Progenitor cell of endocrine pancreas (in vitro differentiated cells): ENCODE results near the gene LY6G6C. TPM values are rescaled to one million over a fixed set of nuclear protein-coding genes. Genes with fewer than 3 reads are reported as not detected.

ENCODE experiments used
- DNase-seq: peaks from one replicate; pipeline ENCODE4 v3.0.0; 2021; ENCODE audit warnings: low spot score; ENCODE audit not compliant: unreplicated experiment
- H3K27ac Mint-ChIP-seq: 2 replicates; pipeline ENCODE4 v1.8.0; 2021; ENCODE audit warnings: mild to moderate bottlenecking, moderate library complexity, mixed read lengths
- H3K27me3 Mint-ChIP-seq: 2 replicates; pipeline ENCODE4 v1.8.0; 2021; ENCODE audit warnings: mixed read lengths
- H3K36me3 Mint-ChIP-seq: 2 replicates; pipeline ENCODE4 v1.8.0; 2022; ENCODE audit warnings: mixed read lengths; ENCODE audit not compliant: insufficient read depth
- H3K4me1 Mint-ChIP-seq: 2 replicates; pipeline ENCODE4 v1.8.0; 2021; ENCODE audit warnings: low read depth, mixed read lengths
- H3K4me3 Mint-ChIP-seq: 2 replicates; pipeline ENCODE4 v1.8.0; 2021; ENCODE audit warnings: low read depth, mild to moderate bottlenecking, moderate library complexity, mixed read lengths
- H3K9me3 Mint-ChIP-seq: 2 replicates; pipeline ENCODE4 v1.8.0; 2021; ENCODE audit warnings: low read depth, mixed read lengths
- CTCF ChIP-seq: fragments of 200-600 bp; sonication (generic); IDR thresholded peaks from one replicate; pipeline ENCODE4 v1.5.0; 2021; ENCODE audit warnings: antibody characterized with exemption, mild to moderate bottlenecking; ENCODE audit not compliant: unreplicated experiment
- total RNA-seq: library from RNA; stranded (reverse); gene quantifications from 2 replicates; pipeline ENCODE4 v1.2.1, GENCODE V29; 2021

The LY6G6C gene
- total RNA-seq, 1 donor from 2014 or later: 0.60 TPM

- DNase-seq: no peak
- H3K27ac Mint-ChIP-seq: peak overlapping the region; percentile 56
- H3K4me1 Mint-ChIP-seq: peaks cover 14% of the 10 kb centered on the region
- TF ChIP-seq CTCF: no peak
- H3K36me3 Mint-ChIP-seq: peaks cover 46% of the 10 kb centered on the region
- H3K9me3 Mint-ChIP-seq: no peaks in the 10 kb centered on the region
- no peaks in the 10 kb centered on the region for H3K27me3 Mint-ChIP-seq
- H3K4me3 Mint-ChIP-seq: peak overlapping the region; percentile 98
Measured at GRCh38 chr6:31727717-31728671, 6.4 kb upstream of the LY6G6C start.

DNA sequence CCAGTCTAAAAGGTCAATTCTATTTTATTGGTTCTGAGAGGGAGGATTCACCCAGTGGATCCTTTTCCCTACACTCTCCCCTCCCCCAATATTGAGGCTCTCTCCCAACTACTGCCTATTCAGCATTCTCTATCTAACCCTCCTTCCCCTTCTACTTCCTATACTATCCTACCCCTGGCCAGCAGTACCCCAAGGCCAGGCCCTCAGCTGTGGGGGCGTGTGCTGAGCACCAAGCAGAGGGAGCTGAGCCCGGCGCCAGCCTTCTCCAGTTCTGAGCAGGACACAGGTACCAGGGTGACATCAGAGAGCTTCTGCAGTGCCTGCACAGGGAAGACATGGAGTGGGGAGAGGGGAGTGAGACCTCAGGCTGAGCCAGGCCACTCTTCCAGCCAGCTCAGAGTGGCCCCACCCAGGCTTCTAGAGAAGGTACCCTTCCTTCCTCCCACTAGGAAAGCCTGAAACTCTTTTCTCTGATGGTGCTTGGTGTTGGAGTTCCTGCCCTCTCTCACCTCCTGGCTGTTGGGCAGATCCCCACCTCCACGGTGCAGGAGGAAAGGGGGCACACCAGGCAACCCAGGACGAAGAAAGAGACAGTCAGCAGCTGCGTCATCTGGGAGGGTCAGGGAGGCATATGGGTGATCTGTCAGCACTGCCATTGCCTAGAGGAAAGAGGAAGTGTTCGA lies 5.6 kb upstream of the LY6G6C start:
- no peak for TF ChIP-seq CTCF
- H3K9me3 Mint-ChIP-seq: no peaks in the 10 kb centered on the region
- H3K36me3 Mint-ChIP-seq: peaks cover 44% of the 10 kb centered on the region
- no peaks in the 10 kb centered on the region for H3K27me3 Mint-ChIP-seq
- no peak overlapping the region for H3K27ac Mint-ChIP-seq
- peak overlapping the region; percentile 61 for H3K4me3 Mint-ChIP-seq
- no peak for DNase-seq
- peaks cover 14% of the 10 kb centered on the region for H3K4me1 Mint-ChIP-seq

DNA sequence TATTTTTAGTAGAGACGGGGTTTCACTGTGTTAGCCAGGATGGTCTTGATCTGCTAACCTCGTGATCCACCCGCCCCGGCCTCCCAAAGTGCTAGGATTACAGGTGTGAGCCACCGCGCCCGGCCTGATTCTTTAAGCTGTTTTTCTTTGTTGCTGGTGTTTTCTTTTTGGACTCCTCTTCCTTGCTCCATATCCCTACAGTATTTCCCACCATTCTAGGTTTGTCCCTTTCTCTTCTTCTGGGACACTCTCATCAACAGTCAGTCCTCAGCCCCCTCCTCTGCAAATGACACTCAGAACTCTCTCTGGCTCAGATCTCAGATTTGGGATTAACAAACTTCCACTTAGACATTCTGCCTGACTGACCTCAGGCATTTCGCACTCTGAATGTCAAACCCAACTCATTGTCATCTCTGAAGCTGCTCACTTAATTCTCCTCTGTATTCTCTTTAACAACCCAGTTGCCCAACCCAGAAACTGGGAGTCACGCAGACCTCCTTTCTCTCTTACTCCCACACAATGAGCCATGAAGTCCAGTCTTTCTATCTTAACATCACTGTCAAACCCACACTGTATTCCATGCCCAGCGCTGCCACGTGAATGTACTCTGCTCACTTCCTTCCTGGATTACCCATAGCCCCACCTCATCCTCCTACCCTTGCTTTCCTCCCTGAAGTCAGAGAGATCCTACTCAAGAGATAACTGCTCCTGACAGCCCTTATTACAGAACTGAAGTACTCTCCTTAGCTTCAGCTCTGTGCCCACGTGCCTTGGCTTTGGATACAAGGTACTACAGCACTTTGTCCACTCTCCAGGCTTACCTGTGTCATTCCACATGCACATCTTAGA lies 4.2 kb upstream of the LY6G6C start:
- no peak overlapping the region for H3K4me3 Mint-ChIP-seq

DNA sequence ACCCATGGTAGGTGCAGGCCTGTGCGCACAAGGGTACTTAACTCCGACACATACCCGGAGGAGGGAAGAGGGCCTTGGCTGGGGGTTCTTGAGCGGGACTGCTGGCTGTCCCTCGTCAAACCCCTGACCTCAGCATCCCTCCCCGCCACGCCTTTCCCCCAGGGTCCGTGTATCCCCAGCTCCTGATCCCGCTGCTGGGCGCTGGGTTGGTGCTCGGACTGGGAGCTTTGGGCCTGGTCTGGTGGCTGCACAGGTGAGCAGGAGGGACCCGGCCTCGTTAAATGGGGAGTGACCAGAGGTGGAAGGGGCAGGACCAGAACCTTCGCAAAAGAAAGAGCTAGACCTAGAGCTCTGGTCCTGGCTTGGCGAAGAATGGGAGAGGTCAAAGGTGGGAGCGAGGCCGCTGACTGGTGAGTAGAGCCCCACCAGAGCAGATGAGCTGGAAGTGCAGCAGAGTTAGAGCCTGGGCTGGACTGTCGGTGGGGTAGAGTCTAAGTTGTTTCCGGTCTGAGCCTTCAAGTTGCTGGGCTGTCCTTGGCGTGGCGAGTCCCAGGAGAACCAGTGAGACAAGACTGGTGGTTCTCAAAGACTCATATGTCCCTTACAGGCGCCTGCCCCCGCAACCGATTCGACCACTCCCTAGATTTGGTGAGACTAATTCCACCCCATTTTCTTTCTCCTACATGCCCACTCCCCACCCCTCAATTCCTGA lies 2.6 kb upstream of the LY6G6C start:
- no peak overlapping the region for H3K4me3 Mint-ChIP-seq

More for the DNA sequence above, 4.2 kb upstream of the LY6G6C start:
- TF ChIP-seq CTCF: no peak
- H3K9me3 Mint-ChIP-seq: no peaks in the 10 kb centered on the region
- no peak for DNase-seq
- H3K4me1 Mint-ChIP-seq: peaks cover 14% of the 10 kb centered on the region
- H3K27me3 Mint-ChIP-seq: no peaks in the 10 kb centered on the region
- peaks cover 35% of the 10 kb centered on the region for H3K36me3 Mint-ChIP-seq
- H3K27ac Mint-ChIP-seq: peak overlapping the region; percentile 3

More for the DNA sequence above, 2.6 kb upstream of the LY6G6C start:
- no peaks in the 10 kb centered on the region for H3K9me3 Mint-ChIP-seq
- no peak for DNase-seq
- no peaks in the 10 kb centered on the region for H3K27me3 Mint-ChIP-seq
- H3K4me1 Mint-ChIP-seq: peaks cover 7% of the 10 kb centered on the region
- H3K36me3 Mint-ChIP-seq: peaks cover 28% of the 10 kb centered on the region
- TF ChIP-seq CTCF: no peak
- H3K27ac Mint-ChIP-seq: peak overlapping the region; percentile 74
